ENCODE results near the gene GPR22. TPM values are rescaled to one million over a fixed set of nuclear protein-coding genes. Genes with fewer than 3 reads are reported as not detected.

The GPR22 gene
- total RNA-seq, 1 experiment from 2014 or later: not detected

- peak; percentile 20 for DNase-seq (ENCODE audit: low read depth, low spot score)
- in situ Hi-C loops (cut with HindIII; ENCODE audit: low pct_unique_long_range_greater_than_20kb, low sequenced_read_pairs): no loop called here
Observed at GRCh38 chr7:107505997-107506673, 36.3 kb downstream of the GPR22 start.

- in situ Hi-C loops (cut with HindIII; ENCODE audit: low pct_unique_long_range_greater_than_20kb, low sequenced_read_pairs): no loop called here
- no peak for DNase-seq (ENCODE audit: low read depth, low spot score)
Observed at GRCh38 chr7:107506674-107507339, 37.0 kb downstream of the GPR22 start.

Small RNA genes within 50 kb of the gene (small RNA-seq; reads per million reads assigned to genes)
- 0 reads per million in 2 experiments for gene AC002381.1

Other genes starting within 250 kb of the GPR22 start
- 28.8 and 31.5 TPM in 2 replicates for gene COG5, start 93.9 kb downstream of the GPR22 start, total RNA-seq (2014; rRNA removed; shearing (Covaris generic))
- gene DUS4L, start 93.9 kb downstream of the GPR22 start, total RNA-seq (2014; rRNA removed; shearing (Covaris generic)): 24.8 and 25.6 TPM in 2 replicates
- 240 and 253 TPM in 2 replicates for gene BCAP29, start 110.2 kb downstream of the GPR22 start, total RNA-seq (2014; rRNA removed; shearing (Covaris generic))
- gene SLC26A4, start 190.8 kb downstream of the GPR22 start, total RNA-seq (2014; rRNA removed; shearing (Covaris generic)): 16.7 and 17.9 TPM in 2 replicates

Measured in SK-MEL-5 (cell line).